ENCODE results near the gene CD8B. TPM values are rescaled to one million over a fixed set of nuclear protein-coding genes. Genes with fewer than 3 reads are reported as not detected.

CD8B gene
- total RNA-seq, 1 experiment from 2014 or later: not detected

DNA sequence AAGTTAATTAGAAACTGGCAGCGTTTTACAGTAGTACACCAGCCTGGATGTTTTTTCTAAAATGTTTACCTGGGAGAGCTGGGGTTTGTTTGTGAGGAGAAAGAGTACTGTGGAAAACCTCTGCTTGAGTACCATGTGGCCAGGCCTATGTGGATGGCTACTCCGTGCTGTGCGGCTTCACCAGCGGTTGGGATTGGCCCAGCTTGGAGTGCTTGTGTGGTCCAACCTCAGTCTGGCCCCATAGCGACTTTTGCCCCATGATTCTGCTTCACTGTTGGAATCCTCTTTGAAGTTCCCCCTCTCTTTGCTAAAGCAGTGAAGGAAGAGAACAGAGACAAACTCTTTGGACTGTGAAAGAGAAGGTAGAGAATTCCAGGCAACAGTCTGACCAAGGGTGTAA lies 86.8 kb downstream of the CD8B start:
- DNase-seq (ENCODE audit: low spot score): no peak

DNA sequence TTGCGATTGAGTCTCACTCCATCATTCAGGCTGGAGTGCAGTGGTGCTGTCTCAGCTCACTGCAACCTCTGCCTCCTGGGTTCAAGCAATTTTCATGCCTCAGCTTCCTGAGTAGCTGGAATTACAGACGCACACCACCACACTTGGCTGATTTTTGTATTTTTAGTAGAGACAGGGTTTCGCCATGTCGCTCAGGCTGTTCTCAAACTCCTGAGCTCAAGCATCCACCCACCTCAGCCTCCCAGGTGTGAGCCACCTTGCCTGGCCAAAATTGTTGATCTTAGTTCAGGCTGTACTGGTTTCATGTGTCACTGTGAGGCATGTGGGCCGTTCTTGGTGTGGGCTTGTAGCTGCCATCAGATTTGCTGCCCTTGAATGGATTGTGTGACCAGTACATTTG lies 89.1 kb downstream of the CD8B start:
- DNase-seq (ENCODE audit: low spot score): no peak

DNA sequence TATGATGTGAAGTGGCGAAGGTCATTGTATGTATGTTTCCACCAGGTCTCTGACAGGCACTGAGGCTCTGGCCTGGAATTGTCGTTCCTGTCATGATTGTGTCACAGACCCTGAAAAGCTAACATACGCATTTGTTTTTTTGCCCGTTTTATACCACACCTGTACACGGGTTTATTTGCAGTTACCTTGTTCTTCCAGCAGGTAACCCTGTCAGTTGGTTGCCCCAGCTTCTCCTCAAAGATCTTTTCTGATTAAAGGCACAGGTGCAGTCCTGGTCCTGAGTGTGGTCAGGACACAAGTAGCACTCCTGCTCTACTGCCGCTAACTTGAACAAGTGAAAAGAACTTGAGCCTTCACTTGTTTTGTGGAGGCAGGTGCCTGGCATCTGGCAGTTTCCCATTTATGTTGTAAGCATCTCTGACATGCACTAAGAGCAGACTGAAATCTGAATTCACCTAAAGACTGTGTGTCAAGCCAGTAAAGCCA lies 90.8 kb downstream of the CD8B start:
- no peak for DNase-seq (ENCODE audit: low spot score)

DNA sequence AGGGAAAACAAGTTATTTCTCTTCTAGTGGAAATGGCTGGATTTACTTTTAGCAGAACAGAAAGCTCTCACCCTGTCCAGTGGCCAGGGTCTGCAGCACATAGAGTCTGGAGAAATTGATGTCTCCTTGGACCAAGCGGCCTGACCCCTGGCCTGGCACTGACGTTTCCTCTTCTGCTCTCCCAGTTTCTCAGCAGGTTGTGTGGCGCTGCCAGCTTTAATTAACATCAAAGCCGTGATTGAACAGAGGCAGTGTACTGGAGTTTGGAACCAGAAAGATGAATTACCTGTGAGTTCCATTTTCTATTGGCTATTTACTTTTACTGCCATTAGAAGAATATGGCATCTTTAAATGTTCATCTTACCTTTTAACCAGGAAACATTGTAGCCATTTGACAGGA lies 91.8 kb downstream of the CD8B start:
- DNase-seq (ENCODE audit: low spot score): no peak

DNA sequence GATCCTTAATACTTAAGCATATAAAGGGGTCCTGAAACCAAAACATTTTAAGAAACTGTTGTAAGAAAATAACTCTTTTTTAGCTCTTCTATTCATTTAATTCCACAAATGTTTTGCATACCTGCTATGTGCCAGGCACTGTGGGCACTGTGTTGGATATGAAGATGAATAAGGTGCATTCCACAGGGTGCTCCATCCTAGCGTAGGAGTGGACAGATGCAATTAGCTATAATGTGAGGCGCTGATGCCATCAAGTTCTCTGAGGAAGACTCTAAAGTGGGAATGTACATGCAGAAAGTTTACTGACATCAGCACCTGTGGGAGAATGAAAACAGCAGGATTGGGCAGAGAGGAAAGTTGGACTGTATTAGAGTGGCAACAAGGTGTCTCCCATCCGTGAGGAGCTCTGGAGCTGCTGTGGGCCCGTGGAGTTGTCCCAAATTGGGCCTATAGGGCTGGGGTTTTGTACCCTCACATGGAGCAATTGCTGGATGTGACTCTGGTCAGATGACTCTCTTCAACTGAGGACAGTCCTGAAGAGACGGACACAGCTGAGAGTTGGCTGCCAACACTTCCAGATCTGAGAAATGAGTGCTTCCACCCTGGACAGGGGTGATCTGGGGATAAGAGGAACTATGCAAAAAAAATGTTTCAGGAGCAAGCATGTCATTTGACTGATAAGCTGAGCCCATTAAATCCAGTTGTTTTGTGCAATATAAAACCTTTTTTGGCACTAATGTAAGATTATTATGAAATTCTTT lies 93.3 kb downstream of the CD8B start:
- DNase-seq (ENCODE audit: low spot score): no peak

Other genes starting within 250 kb of the CD8B start
- gene RNF103, start 238.0 kb downstream of the CD8B start, total RNA-seq (2014; rRNA removed; shearing (Covaris generic)): 26.6 and 29.8 TPM in 2 replicates
- 42.2 and 42.4 TPM in 2 replicates for gene RMND5A, start 141.6 kb downstream of the CD8B start, total RNA-seq (2014; rRNA removed; shearing (Covaris generic))
- not detected in 2 replicates for gene CD8A, start 71.0 kb downstream of the CD8B start, total RNA-seq (2014; rRNA removed; shearing (Covaris generic))
- gene RGPD1, start 80.2 kb upstream of the CD8B start, total RNA-seq (2014; rRNA removed; shearing (Covaris generic)): 0.10 and 0.34 TPM in 2 replicates
- gene PLGLB1, start 160.0 kb upstream of the CD8B start, total RNA-seq (2014; rRNA removed; shearing (Covaris generic)): 0.43 and 2.5 TPM in 2 replicates

All from A172 (cell line).